Airway epithelial cell (primary cell): ENCODE measurements around the gene IGF2BP1. TPM values are rescaled to one million over a fixed set of nuclear protein-coding genes. Genes with fewer than 3 reads are reported as not detected.

Experiments
- total RNA-seq: library from RNA; depleted of rRNA; stranded (reverse); fragments of >200 nt; gene quantifications from 2 replicates; pipeline ENCODE4 v1.2.3, GENCODE V29; 2015

Gene IGF2BP1
- total RNA-seq = 3.4 and 4.4 TPM in 2 replicates

DNA sequence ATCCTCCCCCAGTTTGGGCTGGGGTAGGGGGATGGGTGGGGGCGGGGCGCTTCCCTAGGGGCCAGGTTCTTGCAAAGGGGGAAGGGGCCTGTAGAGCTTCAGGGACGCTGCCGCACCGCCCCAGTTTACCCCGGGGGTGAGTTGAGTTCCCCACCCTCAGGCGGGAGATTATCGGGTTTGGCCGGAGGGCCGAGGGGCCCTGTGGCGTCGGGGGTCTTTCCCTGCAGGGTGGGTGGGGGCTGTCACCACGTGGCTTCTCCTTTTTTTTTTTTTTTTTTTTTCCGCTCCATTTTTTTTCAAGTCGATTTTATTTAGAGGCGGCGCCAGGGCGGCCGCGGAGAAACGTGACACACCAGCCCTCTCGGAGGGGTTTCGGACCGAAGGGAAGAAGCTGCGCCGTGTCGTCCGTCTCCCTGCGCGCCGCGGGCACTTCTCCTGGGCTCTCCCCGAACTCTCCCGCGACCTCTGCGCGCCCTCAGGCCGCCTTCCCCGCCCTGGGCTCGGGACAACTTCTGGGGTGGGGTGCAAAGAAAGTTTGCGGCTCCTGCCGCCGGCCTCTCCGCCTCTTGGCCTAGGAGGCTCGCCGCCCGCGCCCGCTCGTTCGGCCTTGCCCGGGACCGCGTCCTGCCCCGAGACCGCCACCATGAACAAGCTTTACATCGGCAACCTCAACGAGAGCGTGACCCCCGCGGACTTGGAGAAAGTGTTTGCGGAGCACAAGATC, at the start of gene IGF2BP1:
IGF2BP1 (plus strand) TSS at position 283 of the 724 bp plus-strand sequence; CDS start at position 644, 361 bp downstream.

Other genes with a start within 250 kb of the IGF2BP1 start
- gene TTLL6, start 180.2 kb upstream of the IGF2BP1 start, total RNA-seq = not detected in 2 replicates
- 30.0 and 36.3 TPM in 2 replicates for gene CALCOCO2, start 166.3 kb upstream of the IGF2BP1 start, total RNA-seq
- 138 and 240 TPM in 2 replicates for gene ATP5MC1, start 104.6 kb upstream of the IGF2BP1 start, total RNA-seq
- gene UBE2Z, start 89.0 kb upstream of the IGF2BP1 start, total RNA-seq = 58.4 and 66.9 TPM in 2 replicates
- gene SNF8, start 52.5 kb upstream of the IGF2BP1 start, total RNA-seq = 68.4 and 103 TPM in 2 replicates
- not detected in 2 replicates for gene GIP, start 28.8 kb upstream of the IGF2BP1 start, total RNA-seq
- 0.35 and 0.98 TPM in 2 replicates for gene B4GALNT2, start 135.4 kb downstream of the IGF2BP1 start, total RNA-seq
- gene GNGT2, start 213.2 kb downstream of the IGF2BP1 start, total RNA-seq = not detected in 2 replicates
- gene ABI3, start 213.3 kb downstream of the IGF2BP1 start, total RNA-seq = not detected in 2 replicates
- gene PHOSPHO1, start 233.4 kb downstream of the IGF2BP1 start, total RNA-seq = 0.14 TPM in 1 of 2 replicates, not detected in the other